Motor neuron (in vitro differentiated cells): ENCODE results near the gene KIFAP3. TPM values are rescaled to one million over a fixed set of nuclear protein-coding genes. Genes with fewer than 3 reads are reported as not detected.

Source experiments
- ATAC-seq, 8 experiments: fragments of 200-7000 bp; cut with Tn5 transposase; replicated peaks in 6 of 8; 2 replicates each; pipeline ENCODE4 v1.8.0; 2021; ENCODE audit warnings: mild to moderate bottlenecking in 8 of 8, moderate library complexity in 8 of 8
- H3K27ac ChIP-seq, 2 donors: fragments of 250-450 bp; sonication (Bioruptor Pico); 2 replicates each; pipeline ENCODE4 v1.9.0; 2021; ENCODE audit warnings: antibody characterized with exemption in 2 of 2, mild to moderate bottlenecking in 2 of 2, moderate library complexity in 1 of 2
- H3K4me1 ChIP-seq, 2 donors: fragments of 250-450 bp; sonication (Bioruptor Pico); replicated peaks in 1 of 2; 2 replicates each; pipeline ENCODE4 v1.6.1; 2021; ENCODE audit warnings: antibody characterized with exemption in 2 of 2, mild to moderate bottlenecking in 2 of 2, moderate library complexity in 1 of 2
- H3K4me3 ChIP-seq, 5 donors: fragments of 250-450 bp; sonication (Bioruptor Pico); 2 replicates each; pipeline ENCODE4 v1.9.0; 2021; ENCODE audit warnings: antibody characterized with exemption in 5 of 5, mild to moderate bottlenecking in 5 of 5, moderate library complexity in 4 of 5
- WGBS, 10 experiments: fragments of 450-650 bp; shearing (Covaris generic); methylation state at CpG; one replicate each; pipeline ENCODE4 v1.0.0; 2022; 5-methylcytosine and 5-hydroxymethylcytosine counted together
- in situ Hi-C, 9 experiments: fragments of 400-800 bp; cut with MboI; loops; one replicate each; pipeline ENCODE4 v1.15.0; 2021; ENCODE audit warnings: low sequenced_read_pairs in 9 of 9, low pct_unique_long_range_greater_than_20kb in 2 of 9; ENCODE audit not compliant: unreplicated experiment in 9 of 9
- total RNA-seq, 8 experiments: library from RNA; unstranded; fragments of 300-600 nt; gene quantifications; 2 replicates each; pipeline versions ENCODE4 v1.2.3 to v1.2.4, GENCODE V29; 2022

KIFAP3 gene
- total RNA-seq, 8 experiments from 2014 or later: 17.1 to 141 (median 88.8) TPM

- in situ Hi-C loops: no loop called here
- ATAC-seq: no peak
- Histone ChIP-seq H3K4me1 (peaks cover 0 to 14% of the 10 kb centered on the region in 2 donors), H3K4me3 (no peak overlapping the region), H3K27ac (no peak overlapping the region)
- WGBS, 10 experiments: 76 to 100% (median 88%) methylated on average over 1 to 2 of the region's 2 CpGs; no CpG with 5 or more reads in 4 of the 10 experiments
These were observed 73.2 kb downstream of the KIFAP3 start for GRCh38 chr1:170001266-170001665.

- no peak for ATAC-seq
- Histone ChIP-seq H3K4me1 (peaks cover 0 to 14% of the 10 kb centered on the region in 2 donors), H3K4me3 (no peak overlapping the region), H3K27ac (no peak overlapping the region)
- WGBS, 10 experiments: 20 to 77% (median 63%) methylated on average over 1 to 2 of the region's 2 CpGs
- in situ Hi-C loops: no loop called here
These were observed 74.7 kb downstream of the KIFAP3 start for GRCh38 chr1:169999761-170000160.

- WGBS, 10 experiments: 0 to 76% (median 61%) methylated on average over 1 to 4 of the region's 4 CpGs; no CpG with 5 or more reads in 1 of the 10 experiments
- Histone ChIP-seq H3K4me3 (no peak overlapping the region), H3K4me1 (peaks cover 0 to 14% of the 10 kb centered on the region in 2 donors), H3K27ac (no peak overlapping the region)
- ATAC-seq: peak in 6 of 8 experiments; percentile 17 to 87 (median 63)
- in situ Hi-C loops: no loop called here
These were observed 75.2 kb downstream of the KIFAP3 start for GRCh38 chr1:169999331-169999741.

GRCh38 chr1:169995993-169996392, 78.5 kb downstream of the KIFAP3 start:
- WGBS, 10 experiments: 36 to 94% (median 81%) methylated on average over 1 to 2 of the region's 2 CpGs; no CpG with 5 or more reads in 1 of the 10 experiments
- no peak overlapping the region for H3K27ac ChIP-seq
- peaks cover 0 to 14% of the 10 kb centered on the region in 2 donors for H3K4me1 ChIP-seq
- in situ Hi-C loops: no loop called here
- ATAC-seq: no peak
- no peak overlapping the region for H3K4me3 ChIP-seq

- 47 to 100% (median 83%) methylated on average over 1 to 2 of the region's 2 CpGs for WGBS, 10 experiments
- no peaks in the 10 kb centered on the region for H3K4me1 ChIP-seq
- H3K4me3 ChIP-seq: no peak overlapping the region
These were observed 85.2 kb downstream of the KIFAP3 start for GRCh38 chr1:169989246-169989645.

GRCh38 chr1:169985757-169986156, 88.7 kb downstream of the KIFAP3 start:
- H3K4me1 ChIP-seq: no peaks in the 10 kb centered on the region
- no peak for ATAC-seq
- in situ Hi-C loops: no loop called here
- 64 to 100% (median 100%) methylated on average over 1 of the region's 1 CpG for WGBS, 10 experiments
- H3K27ac ChIP-seq: no peak overlapping the region
- H3K4me3 ChIP-seq: no peak overlapping the region

More at GRCh38 chr1:169989246-169989645, 85.2 kb downstream of the KIFAP3 start:
- ATAC-seq: no peak
- in situ Hi-C loops: no loop called here
- no peak overlapping the region for H3K27ac ChIP-seq

GRCh38 chr1:169974067-169974466, 100.4 kb downstream of the KIFAP3 start:
- H3K27ac ChIP-seq: no peak overlapping the region
- no peak overlapping the region for H3K4me3 ChIP-seq
- no peaks in the 10 kb centered on the region for H3K4me1 ChIP-seq
- in situ Hi-C loops: no loop called here
- no peak for ATAC-seq

- in situ Hi-C loops: no loop called here
- ATAC-seq: no peak
These were observed 104.4 kb downstream of the KIFAP3 start for GRCh38 chr1:169970114-169970513.

GRCh38 chr1:169968174-169968573, 106.3 kb downstream of the KIFAP3 start:
- Histone ChIP-seq H3K4me3 (no peak overlapping the region), H3K4me1 (no peaks in the 10 kb centered on the region), H3K27ac (no peak overlapping the region)
- in situ Hi-C loops: no loop called here
- WGBS, 10 experiments: 0 to 82% (median 70%) methylated on average over 1 to 4 of the region's 4 CpGs
- no peak for ATAC-seq

More at GRCh38 chr1:169970114-169970513, 104.4 kb downstream of the KIFAP3 start:
- 82 to 100% (median 94%) methylated on average over 1 to 2 of the region's 2 CpGs; no CpG with 5 or more reads in 4 of the 10 experiments for WGBS, 10 experiments
- H3K4me3 ChIP-seq: no peak overlapping the region
- no peak overlapping the region for H3K27ac ChIP-seq
- H3K4me1 ChIP-seq: no peaks in the 10 kb centered on the region

- no peak for ATAC-seq
- Histone ChIP-seq H3K4me1 (no peaks in the 10 kb centered on the region), H3K27ac (no peak overlapping the region), H3K4me3 (no peak overlapping the region)
- 67 to 94% (median 82%) methylated on average over 2 to 4 of the region's 4 CpGs; no CpG with 5 or more reads in 1 of the 10 experiments for whole genome bisulfite sequencing, 10 experiments
- in situ Hi-C loops: no loop called here
These were observed 110.3 kb downstream of the KIFAP3 start for GRCh38 chr1:169964206-169964605.

- in situ Hi-C loops: no loop called here
- no peaks in the 10 kb centered on the region for H3K4me1 ChIP-seq
- no peak for ATAC-seq
- no peak overlapping the region for H3K27ac ChIP-seq
- H3K4me3 ChIP-seq: no peak overlapping the region
These were observed 114.8 kb downstream of the KIFAP3 start for GRCh38 chr1:169959686-169960085.

- no peaks in the 10 kb centered on the region for H3K4me1 ChIP-seq
- no peak overlapping the region for H3K27ac ChIP-seq
- no peak overlapping the region for H3K4me3 ChIP-seq
- no peak for ATAC-seq
- in situ Hi-C loops: no loop called here
- WGBS, 10 experiments: 58 to 100% (median 89%) methylated on average over 1 to 3 of the region's 3 CpGs
These were observed 115.5 kb downstream of the KIFAP3 start for GRCh38 chr1:169958987-169959386.

- H3K27ac ChIP-seq: no peak overlapping the region
- ATAC-seq: no peak
- 60 to 100% (median 94%) methylated on average over 1 to 3 of the region's 3 CpGs; no CpG with 5 or more reads in 1 of the 10 experiments for WGBS, 10 experiments
- no peak overlapping the region for H3K4me3 ChIP-seq
- in situ Hi-C loops: no loop called here
- no peaks in the 10 kb centered on the region for H3K4me1 ChIP-seq
These were observed 116.6 kb downstream of the KIFAP3 start for GRCh38 chr1:169957884-169958283.

- no peak for ATAC-seq
- 14 to 100% (median 60%) methylated on average over 1 of the region's 1 CpG; no CpG with 5 or more reads in 1 of the 10 experiments for WGBS, 10 experiments
- in situ Hi-C loops: no loop called here
- Histone ChIP-seq H3K4me3 (no peak overlapping the region), H3K27ac (no peak overlapping the region), H3K4me1 (no peaks in the 10 kb centered on the region)
These were observed 123.4 kb downstream of the KIFAP3 start for GRCh38 chr1:169951108-169951507.
